Activated naive CD4-positive, alpha-beta T cell treated with anti-CD3 and anti-CD28 coated beads, Interleukin-2, amount 50 U/mL, for 24 hours (primary cell): ENCODE measurements around the gene VPS13A.

Source experiments
- H3K27ac Mint-ChIP-seq: one replicate; pipeline ENCODE4 v1.8.0; 2021; ENCODE audit warnings: mild to moderate bottlenecking, mixed read lengths
- H3K27me3 Mint-ChIP-seq: one replicate; pipeline ENCODE4 v1.8.0; 2021; ENCODE audit warnings: mixed read lengths
- H3K36me3 Mint-ChIP-seq: one replicate; pipeline ENCODE4 v1.8.0; 2021; ENCODE audit warnings: mixed read lengths
- H3K4me1 Mint-ChIP-seq: one replicate; pipeline ENCODE4 v1.8.0; 2021; ENCODE audit warnings: mixed read lengths
- H3K4me3 Mint-ChIP-seq: one replicate; pipeline ENCODE4 v1.8.0; 2021; ENCODE audit warnings: mild to moderate bottlenecking, mixed read lengths
- H3K9me3 Mint-ChIP-seq: one replicate; pipeline ENCODE4 v1.8.0; 2021; ENCODE audit warnings: mixed read lengths

The VPS13A gene

DNA sequence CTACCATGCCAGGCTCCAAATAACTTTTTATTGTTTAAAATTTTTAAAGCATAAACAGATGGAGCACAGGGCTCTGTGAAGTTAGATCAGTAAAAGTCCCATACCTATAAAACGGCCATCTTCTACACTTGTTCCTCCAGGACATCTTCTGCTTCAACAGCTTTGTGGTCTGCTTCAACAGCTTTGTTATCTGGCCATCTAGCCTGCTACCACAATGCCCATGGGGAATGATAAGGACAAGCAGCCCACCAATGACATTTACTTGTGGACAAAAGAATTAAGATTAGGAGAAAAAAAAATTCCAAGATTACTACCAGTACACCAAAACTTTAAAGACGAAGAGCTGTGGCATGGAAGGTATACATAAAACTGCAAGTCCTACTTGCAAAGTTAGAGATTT is 2.2 kb upstream of the VPS13A start:
- peaks cover 30% of the 10 kb centered on the region for H3K4me1 Mint-ChIP-seq
- H3K27me3 Mint-ChIP-seq, result no peaks in the 10 kb centered on the region
- H3K36me3 Mint-ChIP-seq, result no peaks in the 10 kb centered on the region
- H3K4me3 Mint-ChIP-seq, result no peak overlapping the region
- H3K27ac Mint-ChIP-seq, result no peak overlapping the region
- no peaks in the 10 kb centered on the region for H3K9me3 Mint-ChIP-seq

DNA sequence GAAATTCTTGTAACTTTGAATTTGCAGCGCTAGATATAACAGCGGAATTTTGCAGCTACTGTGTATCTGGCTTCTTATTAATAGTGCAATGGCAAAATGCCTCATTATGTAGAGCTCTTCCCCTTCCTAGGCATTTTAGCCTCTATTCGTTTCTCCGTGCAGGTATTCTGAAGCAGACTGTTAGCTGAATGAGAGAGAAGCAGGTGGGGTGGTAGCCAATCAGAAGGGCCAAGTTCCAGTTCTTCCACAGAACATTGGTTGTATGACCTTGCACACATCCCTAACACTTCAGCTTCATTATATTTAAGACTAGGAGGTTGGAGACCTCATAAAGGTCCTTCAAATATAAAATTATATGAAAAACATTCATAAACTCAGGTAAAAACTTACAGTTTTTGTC is 1.2 kb upstream of the VPS13A start:
- no peaks in the 10 kb centered on the region for H3K36me3 Mint-ChIP-seq
- peak overlapping the region; percentile 11 for H3K4me3 Mint-ChIP-seq
- H3K9me3 Mint-ChIP-seq, result no peaks in the 10 kb centered on the region
- no peaks in the 10 kb centered on the region for H3K27me3 Mint-ChIP-seq
- peaks cover 37% of the 10 kb centered on the region for H3K4me1 Mint-ChIP-seq
- no peak overlapping the region for H3K27ac Mint-ChIP-seq

DNA sequence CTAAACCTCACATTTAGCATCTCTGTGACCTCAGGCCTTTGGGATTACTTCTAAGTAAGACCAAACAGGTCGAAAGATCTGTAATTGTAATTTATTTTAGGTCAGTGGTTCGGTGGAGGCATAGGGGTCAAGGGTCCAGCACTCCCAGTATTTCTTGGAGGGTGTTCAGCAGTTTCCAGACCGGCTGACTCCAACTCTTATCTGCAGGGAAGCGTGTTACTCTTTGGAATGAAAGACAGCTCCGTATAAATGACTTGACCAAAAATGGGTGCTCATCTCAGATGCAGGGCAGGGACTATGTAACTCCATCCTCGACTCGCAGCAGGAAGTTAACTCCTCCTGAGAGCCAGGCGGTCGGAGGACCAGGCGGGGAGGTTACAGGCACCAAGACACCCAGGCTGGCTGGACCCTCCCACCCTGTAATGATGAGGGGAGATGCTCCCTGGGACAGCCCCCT is 620 bp upstream of the VPS13A start:
- peak overlapping the region; percentile 91 for H3K27ac Mint-ChIP-seq
- peak overlapping the region; percentile 98 for H3K4me3 Mint-ChIP-seq
- H3K9me3 Mint-ChIP-seq, result no peaks in the 10 kb centered on the region
- H3K36me3 Mint-ChIP-seq, result no peaks in the 10 kb centered on the region
- no peaks in the 10 kb centered on the region for H3K27me3 Mint-ChIP-seq
- H3K4me1 Mint-ChIP-seq, result peaks cover 37% of the 10 kb centered on the region

DNA sequence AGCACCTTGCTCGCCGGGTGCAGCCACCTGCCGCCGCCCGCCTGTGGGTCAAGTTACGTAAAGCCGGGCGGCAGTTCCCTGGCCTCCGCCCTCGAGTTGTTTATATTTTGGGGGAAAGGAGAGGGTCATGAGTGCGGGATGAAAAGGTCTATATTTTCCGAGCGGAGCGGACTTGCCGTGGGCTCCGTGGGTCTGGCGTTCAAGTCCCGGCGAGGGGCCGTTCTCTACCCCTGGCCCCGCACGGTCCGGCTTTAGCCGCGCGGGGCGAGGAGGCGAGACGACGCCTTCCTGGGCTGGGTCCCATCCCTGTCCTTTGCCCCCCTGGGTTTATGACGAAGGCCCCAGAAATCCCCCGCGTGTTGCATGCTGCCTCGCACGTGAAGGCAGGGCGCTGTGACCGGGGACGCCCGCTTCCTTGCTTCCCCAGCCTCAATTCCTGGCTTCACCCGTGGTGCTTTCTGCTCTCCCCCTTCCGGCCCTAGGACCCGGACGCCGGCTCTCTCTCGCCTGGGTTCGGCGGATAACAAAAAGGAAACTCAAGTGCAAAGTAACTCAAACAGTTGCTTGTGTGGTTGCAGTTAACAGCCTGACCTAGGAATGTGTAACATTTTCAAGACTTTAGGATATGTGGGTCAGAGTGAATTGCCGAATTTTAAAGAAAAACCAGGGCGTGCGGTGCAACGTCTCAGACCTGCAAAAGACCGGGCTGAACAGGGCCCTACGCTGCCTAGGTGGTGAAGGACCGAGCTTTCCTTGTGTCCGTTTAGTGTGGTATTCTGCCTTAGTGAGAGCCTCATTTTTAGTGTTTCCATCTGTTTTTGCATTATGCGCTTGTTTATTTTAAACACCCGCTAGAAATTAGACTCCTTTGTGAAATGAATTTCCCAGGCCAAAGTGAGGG is 810 bp downstream of the VPS13A start:
- Mint-ChIP-seq H3K4me3 (peak overlapping the region; percentile 98), H3K4me1 (peaks cover 41% of the 10 kb centered on the region), H3K27ac (peak overlapping the region; percentile 88), H3K36me3 (no peaks in the 10 kb centered on the region), H3K27me3 (no peaks in the 10 kb centered on the region), H3K9me3 (no peaks in the 10 kb centered on the region)

DNA sequence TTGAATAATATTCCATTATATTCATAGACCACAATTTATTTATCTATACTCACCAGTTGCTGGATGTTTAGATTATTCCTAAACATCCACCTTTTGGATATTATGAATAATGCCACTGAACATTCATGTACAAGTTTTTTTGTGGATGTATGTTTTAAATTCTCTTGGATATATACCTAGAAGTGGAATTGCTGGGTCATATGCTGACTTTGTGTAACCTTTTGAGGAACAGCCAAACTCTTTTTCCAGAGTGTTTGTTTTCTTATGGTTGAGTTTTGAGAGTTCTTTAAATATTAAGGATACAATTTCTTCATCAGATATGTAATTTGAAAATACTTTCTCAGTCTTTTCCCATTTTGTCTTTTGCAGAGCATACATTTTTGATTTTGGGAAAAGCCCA is 2.7 kb downstream of the VPS13A start:
- H3K9me3 Mint-ChIP-seq, result no peaks in the 10 kb centered on the region
- H3K27me3 Mint-ChIP-seq, result no peaks in the 10 kb centered on the region
- peak overlapping the region; percentile 98 for H3K4me3 Mint-ChIP-seq
- no peak overlapping the region for H3K27ac Mint-ChIP-seq
- H3K36me3 Mint-ChIP-seq, result no peaks in the 10 kb centered on the region
- H3K4me1 Mint-ChIP-seq, result peaks cover 48% of the 10 kb centered on the region

DNA sequence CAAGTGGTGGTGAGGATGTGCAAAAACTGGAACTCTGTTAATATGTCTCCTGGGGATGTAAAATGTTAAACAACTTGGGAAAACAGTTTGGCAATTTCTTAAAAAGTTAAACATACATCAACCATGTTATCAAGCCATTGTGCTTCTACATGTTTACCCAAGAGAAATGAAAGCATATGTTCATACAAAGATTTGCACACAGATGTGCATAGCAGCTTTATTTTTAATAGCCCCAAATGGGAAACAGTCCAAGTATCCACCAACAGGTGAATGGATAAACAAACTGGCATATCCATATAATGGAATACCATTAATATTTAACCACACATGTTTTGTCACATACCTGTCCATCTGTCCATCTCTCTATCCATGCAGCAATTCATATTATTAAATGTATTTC is 6.2 kb downstream of the VPS13A start:
- H3K4me3 Mint-ChIP-seq, result no peak overlapping the region
- H3K36me3 Mint-ChIP-seq, result peaks cover 6% of the 10 kb centered on the region
- H3K9me3 Mint-ChIP-seq, result no peaks in the 10 kb centered on the region
- H3K27me3 Mint-ChIP-seq, result no peaks in the 10 kb centered on the region
- H3K4me1 Mint-ChIP-seq, result peaks cover 46% of the 10 kb centered on the region
- no peak overlapping the region for H3K27ac Mint-ChIP-seq

DNA sequence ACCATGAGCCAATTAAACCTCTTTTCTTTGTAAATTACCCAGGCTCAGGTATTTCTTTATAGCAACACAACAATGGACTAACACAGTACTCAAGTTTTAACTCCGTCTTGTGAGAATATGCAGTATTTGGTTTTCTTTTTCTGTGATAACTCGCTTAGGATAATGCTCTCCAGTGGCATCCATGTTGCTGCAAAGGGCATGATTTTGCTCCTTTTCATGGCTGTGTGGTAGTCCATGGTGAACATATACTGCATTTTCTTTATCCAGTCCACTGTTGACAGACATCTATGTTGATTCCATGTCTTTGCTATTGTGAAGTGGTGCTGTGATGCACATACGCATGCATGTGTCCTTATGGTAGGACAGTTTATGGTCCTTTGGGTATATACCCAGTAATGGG is 10.9 kb downstream of the VPS13A start:
- peaks cover 10% of the 10 kb centered on the region for H3K36me3 Mint-ChIP-seq
- peaks cover 63% of the 10 kb centered on the region for H3K4me1 Mint-ChIP-seq
- H3K27ac Mint-ChIP-seq, result no peak overlapping the region

DNA sequence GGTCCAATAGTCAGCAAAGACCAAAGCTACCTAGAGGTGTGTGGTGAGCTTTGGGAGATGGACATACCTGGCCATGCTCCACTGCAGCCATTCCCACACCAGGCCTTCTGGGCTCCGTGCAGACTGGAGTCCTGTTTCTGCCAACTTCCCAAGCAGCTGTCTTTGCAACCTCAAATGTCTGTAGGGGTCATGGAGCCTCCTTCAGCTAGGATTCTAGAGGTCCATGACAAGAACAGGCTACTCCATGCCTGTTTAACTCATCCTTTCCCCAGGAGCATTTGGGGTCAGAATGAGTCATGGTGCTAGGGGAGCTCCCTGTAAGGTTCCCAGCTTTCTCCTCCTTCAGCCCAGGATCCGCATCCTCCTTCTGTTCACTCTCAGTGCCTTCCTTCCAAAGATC is 17.1 kb downstream of the VPS13A start:
- Mint-ChIP-seq H3K4me3 (no peak overlapping the region), H3K27ac (no peak overlapping the region), H3K4me1 (peaks cover 67% of the 10 kb centered on the region), H3K36me3 (peaks cover 4% of the 10 kb centered on the region), H3K27me3 (no peaks in the 10 kb centered on the region), H3K9me3 (no peaks in the 10 kb centered on the region)

More for the DNA sequence above, 10.9 kb downstream of the VPS13A start:
- no peaks in the 10 kb centered on the region for H3K27me3 Mint-ChIP-seq
- H3K9me3 Mint-ChIP-seq, result peaks cover 5% of the 10 kb centered on the region
- H3K4me3 Mint-ChIP-seq, result no peak overlapping the region

DNA sequence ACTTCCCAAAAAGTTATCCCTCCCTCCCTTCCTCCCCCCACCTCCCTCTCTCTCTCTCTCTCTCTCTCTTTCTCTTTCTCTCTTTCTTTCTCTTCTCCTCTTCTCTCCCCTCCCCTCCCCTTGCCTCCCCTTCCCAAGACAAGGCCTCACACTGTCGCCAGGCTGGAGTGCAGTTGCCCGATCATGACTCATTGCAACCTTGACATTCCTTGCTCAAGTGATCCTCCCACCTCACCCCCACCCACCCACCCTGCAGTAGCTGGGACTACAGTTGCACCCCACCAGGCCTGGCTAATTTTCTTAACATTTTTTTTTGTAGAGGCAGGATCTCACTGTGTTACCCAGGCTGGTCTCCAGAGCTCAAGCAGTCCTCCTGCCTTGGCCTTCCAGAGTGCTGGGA is 32.8 kb downstream of the VPS13A start:
- Mint-ChIP-seq H3K9me3 (no peaks in the 10 kb centered on the region), H3K36me3 (peaks cover 9% of the 10 kb centered on the region), H3K4me1 (no peaks in the 10 kb centered on the region), H3K27me3 (no peaks in the 10 kb centered on the region), H3K4me3 (no peak overlapping the region), H3K27ac (no peak overlapping the region)

DNA sequence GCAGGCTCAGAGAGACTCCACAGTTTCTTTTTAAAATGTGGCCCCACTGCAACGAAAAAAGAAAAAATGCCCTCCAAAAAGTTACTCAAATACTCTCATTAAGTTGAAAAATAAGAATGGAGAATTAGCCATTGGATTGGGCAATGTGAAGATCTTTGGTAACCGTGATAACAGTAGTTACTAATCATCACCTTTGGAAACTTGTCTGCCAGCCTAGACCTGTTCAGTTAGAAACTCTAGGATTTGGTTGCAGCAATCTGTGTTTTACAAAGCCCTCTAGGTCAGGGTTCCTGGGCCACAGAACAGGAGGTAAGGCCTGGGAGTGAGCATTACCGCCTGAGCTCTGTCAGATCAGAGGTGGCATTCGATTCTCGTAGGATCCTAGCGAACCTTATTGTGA is 34.2 kb downstream of the VPS13A start:
- Mint-ChIP-seq H3K36me3 (peaks cover 6% of the 10 kb centered on the region), H3K9me3 (no peaks in the 10 kb centered on the region), H3K27ac (no peak overlapping the region), H3K27me3 (no peaks in the 10 kb centered on the region), H3K4me1 (no peaks in the 10 kb centered on the region), H3K4me3 (no peak overlapping the region)

DNA sequence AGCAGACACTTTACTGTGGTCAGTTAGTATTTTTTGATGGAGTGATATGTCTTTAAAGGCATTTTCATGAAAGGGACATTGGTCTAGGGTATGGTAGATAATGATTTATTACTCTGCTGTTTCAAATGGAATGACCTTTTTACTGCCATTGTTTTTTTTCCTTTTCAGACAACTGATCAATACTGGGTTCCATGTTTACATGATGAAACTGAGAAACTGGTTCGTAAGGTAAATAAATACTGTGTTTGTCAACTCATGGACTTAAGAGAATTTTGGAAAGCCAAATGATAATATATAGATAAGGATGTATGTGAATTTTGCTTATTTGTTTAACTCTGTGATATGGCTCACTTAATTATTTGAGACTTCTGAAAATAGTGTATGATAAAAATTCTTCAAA is 35.5 kb downstream of the VPS13A start:
- no peaks in the 10 kb centered on the region for H3K27me3 Mint-ChIP-seq

DNA sequence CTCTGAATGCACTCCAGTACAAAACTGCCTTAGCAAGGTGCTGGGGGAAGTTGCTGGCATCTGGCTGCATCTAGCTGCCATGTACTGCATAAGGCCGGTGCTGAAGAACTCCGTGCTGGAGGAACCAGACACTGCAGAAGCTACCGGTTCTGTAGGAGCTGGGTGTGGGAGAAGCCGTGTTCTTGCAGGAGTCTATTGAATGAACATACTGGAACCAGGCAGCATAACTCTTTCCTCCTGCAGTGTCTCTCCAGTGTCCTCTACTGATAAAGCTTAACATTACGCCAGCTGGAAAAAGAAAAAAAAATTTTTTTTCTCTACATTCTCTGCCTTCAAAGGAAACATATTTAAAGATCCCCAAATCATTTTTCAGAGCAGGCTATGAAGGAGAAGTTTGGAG is 38.5 kb downstream of the VPS13A start:
- H3K4me3 Mint-ChIP-seq, result no peak overlapping the region
- no peak overlapping the region for H3K27ac Mint-ChIP-seq
- H3K4me1 Mint-ChIP-seq, result no peaks in the 10 kb centered on the region
- H3K27me3 Mint-ChIP-seq, result no peaks in the 10 kb centered on the region
- peaks cover 5% of the 10 kb centered on the region for H3K36me3 Mint-ChIP-seq
- no peaks in the 10 kb centered on the region for H3K9me3 Mint-ChIP-seq

More for the DNA sequence above, 35.5 kb downstream of the VPS13A start:
- Mint-ChIP-seq H3K36me3 (peaks cover 6% of the 10 kb centered on the region), H3K9me3 (no peaks in the 10 kb centered on the region), H3K27ac (no peak overlapping the region), H3K4me3 (no peak overlapping the region), H3K4me1 (no peaks in the 10 kb centered on the region)

DNA sequence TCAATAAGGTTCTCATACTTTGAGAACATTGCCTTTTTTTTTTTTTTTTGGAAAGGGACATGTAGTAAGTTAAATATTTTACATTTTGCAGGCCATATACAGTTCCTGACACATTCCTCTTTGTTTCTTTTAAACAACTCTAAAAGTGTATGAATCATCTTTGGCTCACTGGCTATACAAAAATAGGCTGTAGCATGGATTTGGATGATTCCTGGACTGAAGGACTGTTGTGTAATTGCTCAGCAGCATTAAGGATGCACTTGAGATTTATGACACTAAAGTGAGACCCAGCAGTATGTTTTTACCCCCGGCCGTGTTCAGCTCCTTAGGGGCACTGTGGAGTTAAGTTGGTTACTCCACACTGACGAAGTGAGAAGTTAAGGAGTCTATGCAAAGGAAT is 41.3 kb downstream of the VPS13A start:
- H3K9me3 Mint-ChIP-seq, result no peaks in the 10 kb centered on the region

DNA sequence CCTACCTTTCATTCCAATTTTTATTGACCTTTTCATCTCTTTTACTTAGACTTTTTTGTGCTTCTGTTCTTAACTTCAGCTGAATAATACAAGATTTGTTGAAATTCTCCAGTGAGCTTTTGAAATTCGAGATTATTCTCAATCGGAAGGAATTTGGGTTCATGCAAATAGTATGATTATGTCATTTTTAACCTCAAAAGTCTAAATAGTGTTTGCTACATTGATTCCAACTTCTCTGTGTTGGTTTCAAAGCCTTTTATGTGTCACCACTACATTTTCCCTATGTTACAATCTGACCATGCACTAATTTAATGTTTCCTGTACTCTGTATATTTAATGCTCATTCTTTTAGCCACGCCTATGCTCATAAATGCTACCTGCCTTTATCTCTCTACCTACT is 44.1 kb downstream of the VPS13A start:
- no peaks in the 10 kb centered on the region for H3K27me3 Mint-ChIP-seq
- H3K36me3 Mint-ChIP-seq, result peaks cover 16% of the 10 kb centered on the region
- H3K4me3 Mint-ChIP-seq, result no peak overlapping the region
- H3K9me3 Mint-ChIP-seq, result no peaks in the 10 kb centered on the region
- no peaks in the 10 kb centered on the region for H3K4me1 Mint-ChIP-seq
- H3K27ac Mint-ChIP-seq, result no peak overlapping the region

More for the DNA sequence above, 41.3 kb downstream of the VPS13A start:
- no peak overlapping the region for H3K27ac Mint-ChIP-seq
- H3K27me3 Mint-ChIP-seq, result no peaks in the 10 kb centered on the region
- H3K4me3 Mint-ChIP-seq, result no peak overlapping the region
- no peaks in the 10 kb centered on the region for H3K4me1 Mint-ChIP-seq
- H3K36me3 Mint-ChIP-seq, result peaks cover 16% of the 10 kb centered on the region

DNA sequence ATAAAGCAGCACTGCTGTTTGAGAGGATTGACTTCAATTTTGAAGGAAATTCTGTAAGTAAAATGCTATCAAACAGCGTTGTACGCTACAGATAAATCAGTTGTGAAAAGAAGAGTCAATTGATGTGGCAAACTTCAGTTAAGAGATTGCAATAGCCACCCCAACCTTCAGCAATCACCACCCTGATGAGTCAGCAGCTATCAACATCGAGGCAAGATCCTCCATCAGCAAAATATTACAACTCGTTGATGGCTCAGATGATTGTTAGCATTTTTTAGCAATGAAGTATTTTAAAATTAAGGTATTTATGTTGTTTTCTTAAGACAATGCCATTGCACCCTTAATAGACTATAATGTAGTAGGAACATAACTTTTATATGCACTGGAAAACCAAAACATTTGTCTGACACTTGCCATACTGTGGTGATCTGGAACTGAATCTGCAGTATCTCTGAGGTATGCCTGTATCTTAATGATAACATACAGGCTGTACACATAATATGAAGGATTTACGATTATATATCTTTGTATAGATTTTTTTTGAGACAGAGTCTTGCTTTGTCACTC is 47.5 kb downstream of the VPS13A start:
- Mint-ChIP-seq H3K27me3 (no peaks in the 10 kb centered on the region), H3K9me3 (no peaks in the 10 kb centered on the region), H3K4me1 (no peaks in the 10 kb centered on the region), H3K36me3 (peaks cover 23% of the 10 kb centered on the region), H3K27ac (no peak overlapping the region), H3K4me3 (no peak overlapping the region)

DNA sequence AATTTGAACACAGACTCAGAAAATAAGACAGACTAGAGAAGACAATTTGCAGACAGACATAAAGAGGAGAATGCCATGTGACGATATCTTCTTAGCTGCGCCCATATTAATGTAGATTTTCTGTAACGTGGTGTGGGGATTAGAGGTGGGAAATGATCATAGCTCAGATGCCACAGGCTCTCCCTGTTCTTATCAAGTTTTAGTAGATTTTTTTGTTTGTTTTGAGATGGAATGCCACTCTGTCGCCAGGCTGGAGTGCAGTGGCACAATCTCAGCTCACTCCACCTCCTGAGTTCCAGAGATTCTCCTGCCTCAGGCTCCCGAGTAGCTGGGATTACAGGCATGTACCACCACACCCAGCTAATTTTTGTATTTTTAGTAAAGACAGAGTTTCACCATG is 59.4 kb downstream of the VPS13A start:
- Mint-ChIP-seq H3K27ac (no peak overlapping the region), H3K36me3 (peaks cover 29% of the 10 kb centered on the region), H3K4me1 (no peaks in the 10 kb centered on the region), H3K4me3 (no peak overlapping the region), H3K9me3 (no peaks in the 10 kb centered on the region), H3K27me3 (no peaks in the 10 kb centered on the region)
